ENCODE results near the gene MMP7. TPM values are rescaled to one million over a fixed set of nuclear protein-coding genes. Genes with fewer than 3 reads are reported as not detected.
"Not testable (repeated sequence)": the region's sequence is repeated elsewhere in the genome, so short reads cannot be mapped to it uniquely, and the experiment has no call there.

The MMP7 gene
- total RNA-seq, 1 experiment from 2014 or later: 98.1 TPM

DNA sequence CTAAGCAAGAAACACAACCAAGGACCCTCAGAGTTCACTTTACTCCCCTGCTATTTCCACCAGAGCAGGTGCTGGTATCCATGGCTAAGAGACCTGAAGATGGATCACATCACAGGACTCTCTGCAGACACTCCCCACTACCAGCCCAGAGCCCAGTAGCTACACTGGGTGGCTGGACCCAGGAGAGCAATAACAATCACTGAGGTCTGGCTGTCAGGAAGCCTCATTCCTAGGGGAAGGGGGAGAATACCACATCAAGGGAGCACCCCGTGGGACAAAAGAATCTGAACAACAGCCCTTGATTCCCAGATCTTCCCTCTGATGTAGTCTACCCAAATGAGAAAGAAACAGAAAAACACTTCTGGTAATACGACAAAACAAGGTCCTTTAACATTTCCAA is 9.0 kb upstream of the MMP7 start:
- DNase-seq (ENCODE audit: low spot score): no peak

DNA sequence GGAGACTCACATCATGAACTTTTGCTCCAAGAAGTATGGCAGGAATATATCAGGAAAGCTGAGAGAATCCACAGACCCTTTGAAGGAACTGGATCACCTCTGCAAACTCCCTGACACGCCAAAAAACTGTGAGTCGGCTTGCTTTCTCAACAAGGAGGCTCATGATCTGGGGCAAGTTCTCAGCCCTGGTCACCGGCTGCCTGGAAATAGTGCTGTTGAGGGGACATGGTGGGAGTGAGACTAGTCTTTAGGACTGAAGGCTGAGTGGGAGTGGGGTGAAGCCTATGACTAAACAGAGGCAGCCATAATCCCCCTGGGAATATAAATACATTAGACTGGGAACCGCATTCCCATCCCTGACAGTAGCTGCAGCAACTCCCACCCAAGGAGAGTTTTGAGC is 8.4 kb upstream of the MMP7 start:
- no peak for DNase-seq (ENCODE audit: low spot score)

DNA sequence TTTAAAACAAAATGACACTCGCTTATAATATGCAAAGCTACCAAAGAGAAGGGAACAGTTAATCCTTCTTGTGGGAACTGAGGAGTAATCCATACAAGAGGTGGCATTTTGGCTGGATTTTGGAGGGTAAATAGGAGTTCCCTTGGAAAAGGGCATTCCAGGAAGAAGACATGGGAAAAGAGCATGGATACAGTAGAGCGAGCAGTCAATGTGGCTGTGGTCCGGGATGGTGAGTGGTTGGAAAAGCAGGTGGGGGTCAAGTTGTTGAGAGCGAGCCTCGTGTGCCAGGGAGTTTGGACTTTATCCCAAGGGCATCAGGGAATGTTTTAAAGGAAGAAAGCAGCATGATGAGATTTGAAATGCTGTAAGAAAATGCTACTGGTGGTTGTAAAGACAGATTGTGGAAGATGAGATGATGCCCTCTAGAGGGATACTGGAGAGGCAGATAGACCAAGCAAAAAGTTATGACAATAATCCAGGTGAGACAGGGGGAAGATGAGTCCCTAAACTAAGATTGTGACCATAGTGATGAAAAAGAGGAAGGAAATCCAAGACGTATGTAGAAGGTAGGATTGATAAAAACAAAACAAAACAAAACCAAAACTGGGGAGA is 3.8 kb upstream of the MMP7 start:
- DNase-seq (ENCODE audit: low spot score): no peak

GRCh38 chr11:102528618-102529017 is 1.9 kb downstream of the MMP7 start:
- peak; percentile 22 for DNase-seq (ENCODE audit: low spot score)

- DNase-seq (ENCODE audit: low spot score): peak; percentile 31
Measured at GRCh38 chr11:102527684-102528083, 2.9 kb downstream of the MMP7 start.

DNA sequence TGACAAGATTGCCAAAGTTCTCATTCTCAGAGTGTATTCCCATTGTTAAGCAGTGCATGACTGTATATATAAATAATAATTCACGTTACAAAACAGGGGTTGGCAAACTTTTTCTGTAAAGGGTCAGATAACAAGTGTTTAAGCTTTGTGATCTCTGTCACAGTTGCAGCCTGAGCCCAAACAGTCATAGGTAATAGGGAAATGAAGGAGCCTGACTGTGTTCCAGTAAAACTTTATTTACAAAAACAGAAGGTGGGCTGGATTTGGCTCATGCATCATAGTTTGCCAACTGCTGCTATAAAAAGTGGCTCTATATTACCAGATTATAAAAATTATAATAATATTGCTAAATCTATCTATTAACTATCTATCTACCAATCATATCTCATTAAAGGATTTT is 3.5 kb downstream of the MMP7 start:
- no peak for DNase-seq (ENCODE audit: low spot score)

DNA sequence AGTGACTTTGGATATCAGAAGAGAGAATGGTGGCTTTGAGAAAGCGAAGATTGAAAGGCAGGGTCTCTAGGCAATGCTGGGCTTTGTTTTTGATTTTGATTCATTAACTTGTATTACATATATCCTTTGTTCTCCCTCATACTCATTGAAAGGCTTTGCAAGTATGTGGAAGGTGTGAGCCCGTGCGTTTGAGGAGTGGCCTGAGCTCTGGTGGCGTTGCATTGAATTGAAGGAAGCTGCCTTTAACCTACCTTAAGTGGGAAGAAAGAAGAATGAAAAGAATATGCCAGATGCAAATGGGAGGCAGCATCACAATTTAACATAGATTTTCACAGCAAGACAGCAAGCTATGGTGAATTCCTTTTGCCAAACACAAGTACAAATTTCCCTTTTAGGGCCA is 6.7 kb downstream of the MMP7 start:
- no peak for DNase-seq (ENCODE audit: low spot score)

DNA sequence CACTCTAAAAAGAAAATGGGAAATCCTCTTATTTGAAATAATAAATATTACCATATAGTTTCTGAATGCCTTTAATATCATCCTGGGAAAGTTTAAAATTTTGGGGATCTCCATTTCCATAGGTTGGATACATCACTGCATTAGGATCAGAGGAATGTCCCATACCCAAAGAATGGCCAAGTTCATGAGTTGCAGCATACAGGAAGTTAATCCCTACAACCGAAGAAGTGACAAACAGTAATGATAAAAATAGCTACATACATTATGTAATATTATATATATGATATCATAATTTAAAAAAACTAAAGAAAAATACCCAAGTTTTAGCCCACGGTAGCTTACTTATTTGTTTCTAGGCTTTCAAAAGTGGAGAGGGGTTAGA is 7.4 kb downstream of the MMP7 start:
- DNase-seq (ENCODE audit: low spot score): no peak

DNA sequence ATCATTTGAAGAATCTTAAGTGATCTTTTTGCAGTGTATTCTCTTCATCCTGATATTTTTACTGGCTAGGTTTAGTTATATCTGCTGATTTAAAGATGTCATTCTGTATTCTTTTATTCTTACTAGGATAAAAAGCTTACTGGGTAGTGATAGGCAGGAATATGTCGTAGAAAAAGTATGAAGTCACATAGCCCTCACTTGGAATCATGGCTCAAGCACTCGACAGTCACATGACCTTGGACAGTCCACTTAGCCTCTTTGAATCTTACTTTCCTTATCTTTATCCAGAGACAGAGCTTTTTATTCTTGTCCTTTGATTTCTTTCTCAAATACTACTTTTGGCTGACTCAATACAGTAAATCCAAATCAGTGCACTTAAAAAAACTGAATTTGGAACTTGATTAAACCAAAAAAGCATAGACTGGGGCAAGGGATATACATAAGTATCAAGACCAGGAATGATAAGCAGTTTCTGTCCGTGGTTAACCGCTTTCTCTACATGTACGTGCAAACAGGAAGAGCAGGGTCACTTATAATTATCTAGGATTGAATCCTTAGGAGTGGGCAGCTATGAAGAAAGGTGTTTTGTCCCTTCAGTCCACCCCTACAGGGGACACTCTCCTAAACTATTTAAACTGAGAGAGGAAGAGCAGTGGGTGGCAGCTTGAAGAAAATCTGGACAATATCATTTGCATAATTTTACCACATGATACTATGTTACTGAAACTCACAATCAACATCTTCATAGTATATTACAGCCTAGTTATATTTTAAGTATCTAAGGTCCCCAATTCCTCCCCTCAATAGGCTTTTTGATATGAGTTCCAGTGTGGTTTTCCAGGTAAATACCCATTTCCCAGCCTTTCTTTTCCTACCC is 8.0 kb downstream of the MMP7 start:
- DNase-seq (ENCODE audit: low spot score): no peak

- no peak for DNase-seq (ENCODE audit: low spot score)
Measured at GRCh38 chr11:102521121-102521520, 9.4 kb downstream of the MMP7 start.

- no peak for DNase-seq (ENCODE audit: low spot score)
Measured at GRCh38 chr11:102520514-102520913, 10.0 kb downstream of the MMP7 start.

DNA sequence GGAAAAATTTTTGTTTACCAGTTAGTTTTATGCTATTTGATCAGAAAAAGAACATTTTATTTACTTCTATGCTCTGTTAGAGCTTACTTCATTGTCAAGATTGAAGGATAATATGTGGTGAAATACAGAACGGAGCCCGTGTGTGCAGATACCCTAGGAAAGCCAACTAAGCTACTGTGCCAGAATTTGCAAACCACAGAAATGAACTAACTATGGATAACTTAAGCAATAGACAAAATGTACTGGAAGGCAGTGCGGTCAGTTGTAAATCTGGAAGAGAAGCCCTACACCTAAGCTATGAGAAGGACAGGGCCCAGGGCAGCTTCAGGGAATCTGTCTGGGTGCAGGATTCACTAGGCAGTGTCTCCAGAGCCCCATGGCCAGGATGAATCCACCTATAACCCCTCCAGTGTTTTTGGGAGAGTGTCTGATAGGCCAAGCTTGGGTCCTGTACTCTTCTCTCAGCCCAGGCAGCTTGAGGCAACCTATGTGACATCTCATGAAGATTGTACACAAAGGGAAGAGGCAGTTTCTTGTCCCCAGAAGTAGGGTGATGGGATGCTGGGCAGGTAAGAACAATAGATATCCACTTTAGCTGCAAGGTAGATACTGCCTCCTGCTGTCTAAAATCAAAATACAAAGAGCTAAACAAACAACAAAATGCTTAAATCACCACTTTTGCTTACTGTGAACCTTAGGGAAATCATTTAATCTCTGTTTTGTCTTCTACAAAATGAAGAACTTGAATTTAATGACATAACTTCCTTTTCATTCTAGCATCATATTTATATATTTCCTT is 12.1 kb downstream of the MMP7 start:
- DNase-seq (ENCODE audit: low spot score): no peak

DNA sequence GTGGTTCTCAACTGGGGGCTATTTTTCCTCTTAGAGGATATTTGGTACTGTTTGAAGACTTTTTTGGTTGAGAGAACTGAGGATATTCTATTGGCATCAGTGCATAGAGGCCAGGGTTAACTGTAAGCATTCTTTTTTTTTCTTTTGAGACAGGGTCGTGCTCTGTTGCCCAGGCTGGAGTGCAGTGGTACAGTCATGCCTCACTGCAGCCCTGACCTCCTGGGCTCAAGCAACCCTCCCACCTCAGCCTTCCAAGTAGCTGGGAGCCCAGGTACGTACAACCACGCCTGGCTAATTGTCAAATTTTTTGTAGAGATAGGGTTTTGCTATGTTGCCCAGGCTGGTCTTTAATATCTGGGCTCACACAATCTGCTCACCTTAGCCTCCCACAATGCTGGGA is 12.9 kb downstream of the MMP7 start:
- no peak for DNase-seq (ENCODE audit: low spot score)

DNA sequence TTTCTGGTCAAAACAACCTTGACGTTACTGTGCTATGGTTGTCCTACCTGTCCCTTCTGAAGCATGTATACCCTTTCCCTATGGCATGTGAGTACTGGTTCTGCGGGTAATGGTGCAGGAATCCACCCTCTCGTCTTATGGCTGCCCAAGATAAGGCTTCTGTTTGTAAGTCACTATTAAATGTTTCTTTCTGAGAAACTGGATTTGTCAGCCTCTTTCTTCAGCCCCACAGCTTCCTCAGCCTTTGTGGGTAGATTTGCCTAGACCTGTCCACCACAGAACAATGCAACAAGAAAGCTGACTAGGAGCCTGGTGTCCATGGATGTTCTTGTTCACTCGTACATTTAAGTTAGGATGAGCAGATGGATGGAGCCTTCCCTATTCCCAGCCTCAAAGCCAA is 14.4 kb downstream of the MMP7 start:
- no peak for DNase-seq (ENCODE audit: low spot score)

- DNase-seq (ENCODE audit: low spot score): peak; percentile 74
Measured at GRCh38 chr11:102513869-102514268, 16.7 kb downstream of the MMP7 start.

GRCh38 chr11:102510439-102511135 is 20.0 kb downstream of the MMP7 start:
- no peak for DNase-seq (ENCODE audit: low spot score)

DNA sequence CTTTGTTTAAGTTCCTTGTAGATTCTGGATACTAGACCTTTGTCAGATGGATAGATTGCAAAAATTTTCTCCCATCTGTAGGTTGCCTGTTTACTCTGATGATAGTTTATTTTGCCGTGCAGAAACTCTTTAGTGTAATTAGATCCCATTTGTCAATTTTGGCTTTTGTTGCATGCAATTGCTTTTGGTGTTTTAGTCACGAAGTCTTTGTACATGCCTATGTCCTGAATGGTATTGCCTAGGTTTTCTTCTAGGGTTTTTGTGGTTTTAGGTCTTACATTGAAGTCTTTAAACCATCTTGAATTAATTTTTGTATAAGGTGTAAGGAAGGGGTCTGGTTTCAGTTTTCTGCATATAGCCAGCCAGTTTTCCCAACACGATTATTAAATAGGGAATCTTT is 27.7 kb downstream of the MMP7 start:
- DNase-seq (ENCODE audit: low spot score): not testable (repeated sequence)

DNA sequence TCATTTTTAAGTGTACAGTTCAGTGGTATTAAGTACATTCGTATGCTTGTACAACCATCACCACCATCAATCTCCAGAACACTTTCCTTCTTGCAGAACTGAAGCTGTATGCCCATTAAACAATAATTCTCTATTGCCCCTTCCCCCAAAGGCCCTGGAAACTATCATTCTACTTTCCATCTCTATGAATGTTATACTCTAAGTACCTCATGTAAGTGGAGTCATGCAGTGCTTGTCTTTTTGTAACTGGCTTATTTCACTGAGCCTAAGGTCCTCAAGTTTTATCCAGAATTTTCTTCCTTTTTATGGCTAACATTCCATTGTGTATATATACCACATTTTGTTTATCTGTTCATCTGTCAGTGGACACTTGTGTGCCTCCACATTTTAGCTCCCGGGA is 29.7 kb downstream of the MMP7 start:
- no peak for DNase-seq (ENCODE audit: low spot score)

- no peak for DNase-seq (ENCODE audit: low spot score)
Measured at GRCh38 chr11:102499931-102500330, 30.6 kb downstream of the MMP7 start.

DNA sequence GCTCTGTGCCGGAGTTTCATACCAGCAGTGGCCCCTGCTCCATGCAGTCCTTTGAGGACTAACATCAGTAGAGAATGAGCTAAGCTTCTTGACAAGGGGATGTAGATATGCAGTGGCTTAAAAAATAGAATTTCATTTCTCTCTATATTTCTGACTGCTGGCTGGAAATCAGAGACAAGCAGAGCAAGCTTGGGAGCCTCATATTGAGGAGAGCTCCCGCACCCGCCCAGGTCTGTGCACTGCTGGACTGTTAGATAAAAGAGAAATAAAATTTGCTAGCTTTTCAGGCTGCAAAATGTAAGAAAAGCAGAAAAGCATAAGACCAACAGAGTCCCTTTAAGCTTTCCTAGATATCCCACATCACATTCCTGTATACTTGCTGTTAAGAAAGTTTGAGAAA is 31.4 kb downstream of the MMP7 start:
- DNase-seq (ENCODE audit: low spot score): no peak

- DNase-seq (ENCODE audit: low spot score): no peak
Measured at GRCh38 chr11:102497061-102497460, 33.5 kb downstream of the MMP7 start.

Data from HT-29 (cell line).